SK-MEL-5 (cell line): ENCODE results near the gene CBLL1. TPM values are rescaled to one million over a fixed set of nuclear protein-coding genes. Genes with fewer than 3 reads are reported as not detected.

Source experiments
- DNase-seq: peaks from one replicate; pipeline ENCODE4 v3.0.0-alpha.2; 2016; ENCODE audit warnings: low read depth, low spot score
- in situ Hi-C: cut with HindIII; loops from 2 replicates; pipeline ENCODE4 v1.10.0; 2016; ENCODE audit warnings: low sequenced_read_pairs, high pct_unique_total_duplicates, low pct_unique_long_range_greater_than_20kb
- total RNA-seq: library from RNA; depleted of rRNA; stranded (reverse); fragments of >200 nt; shearing (Covaris generic); gene quantifications from 2 replicates; pipeline ENCODE4 v1.2.3, GENCODE V29; 2014

CBLL1 gene
- total RNA-seq, 1 experiment from 2014 or later = 51.0 TPM

- in situ Hi-C loops = no loop called here
- DNase-seq = peak; percentile 83
Observed at GRCh38 chr7:107725138-107725740, 18.7 kb upstream of the CBLL1 start.

DNA sequence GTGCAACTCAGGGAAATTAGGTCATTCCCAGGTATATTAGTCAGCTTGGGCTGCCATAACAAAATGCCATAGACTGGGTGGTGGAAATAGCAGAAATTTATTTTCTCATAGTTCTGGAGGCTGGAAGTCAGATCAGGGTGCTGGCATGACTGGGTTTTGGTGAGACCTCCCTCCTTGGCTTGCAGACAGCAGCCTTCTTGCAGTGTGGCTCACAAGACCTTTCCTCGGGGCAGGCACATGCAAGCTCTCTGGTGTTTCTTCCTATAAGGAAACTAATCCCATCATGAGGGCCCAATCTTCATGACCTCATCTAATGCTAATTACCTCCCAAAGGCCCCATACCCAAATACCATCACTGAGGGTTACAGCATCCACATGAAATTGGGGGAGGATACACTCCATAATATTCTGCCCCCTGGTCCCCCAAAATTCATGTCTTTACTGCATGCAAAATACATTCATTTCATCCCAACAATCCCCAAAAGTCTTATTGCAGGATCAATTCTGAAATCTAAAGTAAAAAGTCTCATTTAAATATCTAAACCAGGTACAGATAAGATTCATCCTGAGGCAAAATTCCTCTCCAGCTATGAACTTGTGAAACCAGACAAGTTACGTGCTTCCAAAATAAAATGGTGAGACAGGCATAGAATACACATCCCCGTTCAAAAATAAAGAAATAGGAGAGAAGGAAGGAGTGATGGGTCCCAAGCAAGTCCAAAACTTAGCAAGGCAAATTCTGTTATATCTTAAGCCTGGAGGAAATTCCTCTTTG, 17.4 kb upstream of the CBLL1 start:
- peak; percentile 77 for DNase-seq
- in situ Hi-C loops = no loop called here

DNA sequence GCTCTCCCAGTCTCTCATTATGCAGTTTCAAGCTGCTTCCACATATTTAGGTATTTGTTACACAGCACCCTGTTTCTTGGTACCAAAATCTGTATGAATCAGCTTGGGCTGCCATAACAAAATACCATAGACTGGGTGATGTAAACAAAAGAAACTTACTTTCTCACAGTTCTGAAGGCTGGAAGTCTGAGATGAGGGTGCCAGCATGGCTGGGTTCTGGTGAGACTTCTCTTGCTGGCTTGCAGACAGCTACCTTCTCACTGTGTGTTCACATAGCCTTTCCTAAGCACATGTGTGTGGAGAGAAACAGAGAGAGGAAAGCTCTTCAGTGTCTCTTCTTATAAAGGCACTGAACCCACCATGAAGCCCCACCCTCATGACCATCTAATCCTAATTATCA, 15.7 kb upstream of the CBLL1 start:
- in situ Hi-C loops = no loop called here
- DNase-seq = no peak

GRCh38 chr7:107742678-107743566, 1.0 kb upstream of the CBLL1 start:
- peak; percentile 46 for DNase-seq
- in situ Hi-C loops = no loop called here

DNA sequence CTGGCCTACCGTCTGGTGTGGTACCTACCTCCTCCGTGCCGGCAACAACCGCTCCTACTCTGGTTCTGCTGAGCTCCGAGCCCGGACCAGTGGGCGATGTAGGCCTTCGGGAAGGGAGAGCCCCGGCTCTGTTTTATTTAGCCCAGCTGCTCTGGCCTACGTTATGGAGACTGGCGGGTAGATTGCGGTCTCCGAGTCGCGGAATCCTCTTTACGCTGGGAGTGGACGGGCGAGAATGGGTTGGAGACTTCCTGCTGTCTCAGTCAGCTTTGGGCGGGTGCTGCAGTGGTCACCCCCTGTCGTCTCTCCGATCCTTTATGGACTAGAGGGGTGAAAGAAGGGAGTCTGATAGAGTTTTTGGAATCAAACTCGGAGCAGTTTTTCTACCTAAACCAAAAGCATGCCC, 406 bp downstream of the CBLL1 start:
- DNase-seq = no peak
- in situ Hi-C loops = no loop called here

- no peak for DNase-seq
- in situ Hi-C loops = no loop called here
Observed at GRCh38 chr7:107746006-107746405, 2.1 kb downstream of the CBLL1 start.

GRCh38 chr7:107751113-107751512, 7.2 kb downstream of the CBLL1 start:
- in situ Hi-C loops = no loop called here
- no peak for DNase-seq

DNA sequence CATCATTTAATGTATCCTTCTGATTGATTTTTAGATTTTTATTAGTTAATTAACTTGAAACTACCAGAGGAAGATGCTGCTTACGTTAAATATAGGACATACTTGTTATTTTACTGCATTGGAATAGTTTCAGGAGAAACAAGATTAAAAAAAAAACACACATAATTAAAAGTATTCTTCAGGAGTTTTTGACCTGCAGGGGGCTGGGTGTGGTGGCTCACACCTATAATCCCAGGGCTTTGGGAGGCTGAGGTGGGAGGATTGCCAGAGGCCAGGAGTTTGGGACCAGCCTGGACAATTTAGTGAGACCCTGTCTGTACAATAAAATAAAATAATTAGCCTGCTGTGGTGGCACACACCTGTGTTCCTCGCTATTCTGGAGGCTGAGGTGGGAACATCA, 10.7 kb downstream of the CBLL1 start:
- in situ Hi-C loops = no loop called here
- DNase-seq = peak; percentile 25

- in situ Hi-C loops = no loop called here
- no peak for DNase-seq
Observed at GRCh38 chr7:107758667-107759066, 14.7 kb downstream of the CBLL1 start.

DNA sequence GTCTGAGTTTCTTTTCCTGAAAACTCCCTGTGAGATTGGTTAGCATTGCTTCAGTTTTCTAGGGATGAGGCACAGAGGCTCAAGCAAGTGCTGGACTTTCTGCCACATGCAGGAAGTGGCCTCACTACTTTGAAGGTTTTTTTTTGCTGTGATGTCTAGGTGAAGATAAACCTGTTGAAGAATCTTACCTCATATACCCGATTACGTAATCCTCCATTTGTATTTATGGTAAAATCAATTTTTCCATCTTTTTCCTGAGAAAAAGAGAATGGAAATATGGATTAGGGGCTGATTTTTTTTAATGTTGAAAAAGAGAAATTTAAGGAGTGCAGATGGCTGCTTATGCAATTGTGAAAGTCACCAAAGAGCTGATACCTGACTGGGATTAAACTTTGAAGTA, 23.4 kb downstream of the CBLL1 start:
- no peak for DNase-seq
- in situ Hi-C loops = no loop called here

DNA sequence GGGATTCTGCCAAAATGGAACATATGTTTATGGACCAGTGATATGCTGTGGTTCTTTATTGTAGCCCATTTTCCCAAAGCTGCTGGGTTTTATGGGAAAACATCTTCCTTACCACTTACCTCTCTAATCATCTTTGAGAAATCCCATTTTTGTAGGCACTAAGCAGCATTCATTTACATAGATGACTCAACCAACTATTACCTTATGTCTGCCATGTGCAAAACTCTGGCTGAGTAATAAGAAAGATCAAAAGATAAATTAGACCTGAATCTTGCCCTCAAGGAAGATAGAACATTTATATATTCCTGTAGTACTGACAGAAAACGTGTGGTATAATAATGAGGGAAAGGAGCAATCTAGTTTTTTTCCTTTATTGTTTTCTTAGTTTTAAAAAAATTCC, 24.3 kb downstream of the CBLL1 start:
- in situ Hi-C loops = no loop called here
- DNase-seq = no peak

DNA sequence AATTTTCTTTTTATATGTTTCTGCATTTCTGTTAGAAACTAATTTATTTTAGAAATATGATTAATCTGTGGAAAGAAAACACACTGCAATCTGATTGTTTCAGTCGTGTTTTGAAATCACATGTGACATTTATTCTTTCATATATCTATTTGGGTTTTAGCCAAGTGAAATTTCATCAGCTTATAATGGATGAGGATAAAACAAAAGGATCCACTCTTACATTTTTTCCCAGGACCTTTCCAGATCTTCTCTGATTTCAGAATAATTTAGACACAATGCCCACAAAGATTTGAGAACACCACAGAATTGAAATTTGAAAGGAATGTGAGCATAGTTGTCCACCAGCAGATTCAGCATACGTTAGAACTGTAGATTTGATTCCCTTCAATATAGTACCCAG, 29.1 kb downstream of the CBLL1 start:
- DNase-seq = peak; percentile 65
- in situ Hi-C loops = no loop called here

DNA sequence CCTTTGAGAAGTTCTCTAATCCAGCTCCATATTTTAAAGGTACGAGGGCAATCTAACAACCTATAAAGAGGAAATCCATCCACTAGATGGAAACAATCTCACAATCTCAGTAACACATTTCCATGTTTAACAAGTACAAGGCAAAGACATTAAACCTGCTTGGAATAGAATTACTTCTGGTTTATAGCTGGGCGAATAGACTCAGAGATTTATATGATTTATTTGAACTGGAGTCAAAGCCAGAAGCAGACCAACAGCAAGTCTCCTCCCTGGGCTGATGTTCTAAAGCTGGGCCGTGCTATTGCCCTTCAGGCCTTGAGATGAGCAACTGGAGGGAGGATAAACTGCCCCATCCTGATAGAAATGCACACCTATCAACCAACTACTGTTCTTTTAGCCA, 33.8 kb downstream of the CBLL1 start:
- no peak for DNase-seq
- in situ Hi-C loops = no loop called here

GRCh38 chr7:107778283-107778682, 34.3 kb downstream of the CBLL1 start:
- DNase-seq = no peak
- in situ Hi-C loops = no loop called here

DNA sequence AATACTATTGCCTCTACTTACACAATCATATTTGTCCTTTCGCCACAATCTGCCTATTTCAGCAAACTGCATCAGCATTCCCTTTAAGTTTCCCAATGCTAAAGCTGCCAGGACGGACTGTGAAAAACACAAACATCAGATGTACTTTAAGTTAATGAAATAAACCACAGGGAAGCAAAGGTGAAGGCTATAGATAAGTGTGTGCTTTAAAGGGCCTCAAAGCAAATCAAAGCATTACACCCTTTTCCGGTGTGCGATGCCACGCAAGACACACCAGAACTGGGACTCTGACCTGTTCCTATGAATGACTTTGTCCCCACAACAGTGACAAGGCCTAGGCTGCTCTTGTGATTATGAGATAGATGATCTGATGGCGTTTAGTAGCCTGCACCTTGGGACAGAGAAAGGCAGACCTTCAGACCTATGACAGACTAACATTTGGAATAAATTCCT, 35.7 kb downstream of the CBLL1 start:
- no peak for DNase-seq
- in situ Hi-C loops = no loop called here

DNA sequence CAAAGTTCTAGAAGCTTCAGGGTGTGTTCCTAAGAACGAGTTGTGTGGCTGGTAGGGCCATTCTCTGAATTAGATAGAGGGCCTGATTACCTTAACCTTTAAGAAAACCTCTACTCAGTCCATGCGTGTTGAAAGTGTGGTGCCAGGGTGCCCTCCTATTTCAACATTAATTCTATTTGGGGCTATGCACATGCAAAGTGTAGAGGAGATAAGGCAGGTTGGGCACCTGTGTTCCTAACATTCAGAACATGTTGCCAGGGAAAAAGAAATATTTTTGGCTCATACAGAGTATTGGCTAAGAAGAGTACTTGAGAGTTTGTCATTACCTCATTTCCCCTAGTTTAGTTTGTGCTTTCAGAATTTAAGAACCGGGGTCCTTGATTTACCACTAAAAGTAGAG, 38.4 kb downstream of the CBLL1 start:
- DNase-seq = no peak
- in situ Hi-C loops = no loop called here

DNA sequence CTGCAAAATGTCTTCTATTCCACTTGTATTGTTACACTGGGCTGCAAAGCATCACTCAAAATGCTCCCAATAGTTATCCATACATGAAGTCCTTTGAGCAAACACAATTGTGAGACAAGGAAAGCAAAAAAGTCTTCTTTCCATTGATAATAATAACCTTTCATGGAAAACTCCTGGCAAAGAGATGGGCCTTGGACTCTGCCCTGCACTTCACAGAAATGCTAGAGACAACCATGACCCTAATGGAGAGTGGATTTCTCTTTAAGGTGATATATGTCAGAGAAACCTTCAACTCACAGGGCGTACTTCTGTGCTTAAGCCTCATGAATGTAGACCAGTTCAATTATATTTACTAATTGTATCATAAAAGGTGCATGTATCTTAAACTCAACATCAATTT, 39.7 kb downstream of the CBLL1 start:
- in situ Hi-C loops = no loop called here
- no peak for DNase-seq

DNA sequence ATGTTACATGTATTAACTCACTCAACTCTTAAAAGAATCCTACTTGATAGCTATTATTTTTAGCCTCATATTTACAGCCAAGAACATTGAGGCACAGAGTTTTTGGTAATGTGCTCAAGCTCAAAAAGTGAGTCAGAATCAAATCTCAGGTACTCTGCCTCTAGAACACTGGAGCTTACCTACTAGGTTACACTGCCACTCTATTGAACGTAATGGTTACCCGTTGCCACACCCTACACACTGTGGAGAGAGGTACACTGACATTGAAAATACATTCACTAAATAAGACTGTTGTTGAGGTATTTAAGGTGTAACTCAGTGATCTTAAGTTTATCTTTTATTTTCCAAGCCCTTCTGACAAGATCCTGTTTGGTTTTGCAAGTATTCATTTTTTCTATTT, 41.2 kb downstream of the CBLL1 start:
- in situ Hi-C loops = no loop called here
- no peak for DNase-seq
